ELR (cell line): ENCODE data around the gene MAPK12.

Source experiments
- DNase-seq: peaks from one replicate; pipeline ENCODE4 v3.0.0-alpha.2; 2015; ENCODE audit warnings: low read depth

MAPK12 gene

GRCh38 chr22:50268655-50269113 is 7.2 kb upstream of the MAPK12 start:
- no peak for DNase-seq

- DNase-seq = peak; percentile 47
These were observed 6.3 kb upstream of the MAPK12 start for GRCh38 chr22:50267591-50268390.

GRCh38 chr22:50266994-50267393 is 5.5 kb upstream of the MAPK12 start:
- no peak for DNase-seq

GRCh38 chr22:50264946-50265669 is 3.6 kb upstream of the MAPK12 start:
- no peak for DNase-seq

GRCh38 chr22:50264104-50264745 is 2.7 kb upstream of the MAPK12 start:
- no peak for DNase-seq

GRCh38 chr22:50262973-50263617 is 1.6 kb upstream of the MAPK12 start:
- DNase-seq = no peak

- DNase-seq = peak; percentile 53
These were observed 1.0 kb upstream of the MAPK12 start for GRCh38 chr22:50262460-50262911.

GRCh38 chr22:50260801-50261614 is 475 bp downstream of the MAPK12 start:
- DNase-seq = peak; percentile 76

GRCh38 chr22:50260434-50260800 is 1.1 kb downstream of the MAPK12 start:
- peak; percentile 48 for DNase-seq

- DNase-seq = no peak
These were observed 2.2 kb downstream of the MAPK12 start for GRCh38 chr22:50259302-50259701.

- DNase-seq = no peak
These were observed 2.9 kb downstream of the MAPK12 start for GRCh38 chr22:50258361-50259292.

- no peak for DNase-seq
These were observed 3.8 kb downstream of the MAPK12 start for GRCh38 chr22:50257451-50258360.

GRCh38 chr22:50257041-50257440 is 4.4 kb downstream of the MAPK12 start:
- DNase-seq = no peak

- no peak for DNase-seq
These were observed 5.1 kb downstream of the MAPK12 start for GRCh38 chr22:50256258-50256862.

- DNase-seq = no peak
These were observed 5.9 kb downstream of the MAPK12 start for GRCh38 chr22:50255607-50256006.

- no peak for DNase-seq
These were observed 6.4 kb downstream of the MAPK12 start for GRCh38 chr22:50255099-50255498.

- no peak for DNase-seq
These were observed 7.5 kb downstream of the MAPK12 start for GRCh38 chr22:50253941-50254340.

GRCh38 chr22:50253046-50253915 is 8.2 kb downstream of the MAPK12 start:
- no peak for DNase-seq
